HepG2 (cell line): ENCODE data around the gene SLC16A3. TPM values are rescaled to one million over a fixed set of nuclear protein-coding genes. Genes with fewer than 3 reads are reported as not detected.

Source experiments
- ARHGAP35 ChIP-seq: sonication (generic); formaldehyde crosslinking; IDR thresholded peaks from 2 replicates; pipeline ENCODE4 v1.9.0; 2022; ENCODE audit warnings: mild to moderate bottlenecking, inconsistent platforms, moderate library complexity, missing genetic modification reagents, borderline replicate concordance
- ISL2 ChIP-seq: sonication (generic); formaldehyde crosslinking; IDR thresholded peaks from 2 replicates; pipeline ENCODE4 v1.5.0; 2020; ENCODE audit warnings: missing genetic modification reagents
- NFKB2 ChIP-seq: sonication (generic); formaldehyde crosslinking; IDR thresholded peaks from 2 replicates; pipeline ENCODE4 v1.4.0; 2020; ENCODE audit warnings: missing genetic modification reagents, borderline replicate concordance
- NR2F1 ChIP-seq, 2 experiments: fragments of 450-650 bp in 1 of 2; formaldehyde crosslinking in 1 of 2; IDR thresholded peaks; 2 replicates each; pipeline versions ENCODE4 v1.5.0 to v1.6.1; 2016 to 2020; ENCODE audit warnings: mild to moderate bottlenecking in 1 of 2, missing compliant biosample characterization in 1 of 2, missing genetic modification reagents in 1 of 2, moderate library complexity in 1 of 2
- REPIN1 ChIP-seq: sonication (generic); formaldehyde crosslinking; IDR thresholded peaks from 2 replicates; pipeline ENCODE4 v1.8.0; 2022; ENCODE audit warnings: missing genetic modification reagents, low read depth, mild to moderate bottlenecking, borderline replicate concordance
- SNAI1 ChIP-seq: sonication (generic); formaldehyde crosslinking; IDR thresholded peaks from 2 replicates; pipeline ENCODE4 v1.5.0; 2020; ENCODE audit warnings: mild to moderate bottlenecking, missing genetic modification reagents, borderline replicate concordance
- SOX13 ChIP-seq, 3 experiments: fragments of 450-650 bp in 1 of 3; sonication (generic) in 1 of 3; formaldehyde crosslinking in 1 of 3; IDR thresholded peaks in 2 of 3; conservative IDR thresholded peaks in 1 of 3; 2 replicates each; pipeline versions ENCODE4 v1.5.0 to v1.6.1; 2016 to 2020; ENCODE audit warnings: antibody characterized with exemption in 1 of 3, mild to moderate bottlenecking in 1 of 3, missing compliant biosample characterization in 1 of 3, missing genetic modification reagents in 1 of 3, moderate library complexity in 1 of 3
- SOX6 ChIP-seq, 2 experiments: fragments of 450-650 bp in 1 of 2; sonication (generic) in 1 of 2; formaldehyde crosslinking in 1 of 2; IDR thresholded peaks; 2 replicates each; pipeline versions ENCODE4 v1.4.0 to v1.6.1; 2017 to 2020; ENCODE audit warnings: antibody characterized with exemption in 1 of 2, mild to moderate bottlenecking in 1 of 2, missing genetic modification reagents in 1 of 2
- SRSF9 ChIP-seq: fragments of 200-400 bp; formaldehyde crosslinking; IDR thresholded peaks from 2 replicates; pipeline ENCODE4 v1.6.1; 2018; ENCODE audit warnings: borderline replicate concordance, mild to moderate bottlenecking, low read depth, low read length; ENCODE audit not compliant: insufficient read depth, poor library complexity, severe bottlenecking
- U2AF1 ChIP-seq: fragments of 200-400 bp; formaldehyde crosslinking; optimal IDR thresholded peaks from 2 replicates; pipeline ENCODE3; 2017; ENCODE audit warnings: mild to moderate bottlenecking, low read depth, low read length
- ZFAT ChIP-seq: sonication (generic); formaldehyde crosslinking; conservative IDR thresholded peaks from 2 replicates; pipeline ENCODE4 v1.8.1; 2023; ENCODE audit warnings: missing genetic modification reagents, inconsistent platforms
- ZNF256 ChIP-seq: sonication (generic); formaldehyde crosslinking; conservative IDR thresholded peaks from 2 replicates; pipeline ENCODE4 v1.4.0; 2020; ENCODE audit warnings: missing genetic modification reagents
- ZNF34 ChIP-seq: sonication (generic); formaldehyde crosslinking; IDR thresholded peaks from 2 replicates; pipeline ENCODE4 v1.4.0; 2020; ENCODE audit warnings: mild to moderate bottlenecking, missing genetic modification reagents, borderline replicate concordance
- ZNF547 ChIP-seq: sonication (generic); formaldehyde crosslinking; IDR thresholded peaks from 2 replicates; pipeline ENCODE4 v1.5.1; 2020; ENCODE audit warnings: mild to moderate bottlenecking, missing genetic modification reagents
- ZNF577 ChIP-seq: sonication (generic); formaldehyde crosslinking; IDR thresholded peaks from 2 replicates; pipeline ENCODE4 v1.4.0; 2020; ENCODE audit warnings: mild to moderate bottlenecking, low read depth, missing genetic modification reagents, borderline replicate concordance
- ZNF724P ChIP-seq: sonication (generic); formaldehyde crosslinking; IDR thresholded peaks from 2 replicates; pipeline ENCODE4 v1.8.0; 2022; ENCODE audit warnings: missing genetic modification reagents, borderline replicate concordance
- ZNF878 ChIP-seq: sonication (generic); formaldehyde crosslinking; IDR thresholded peaks from 2 replicates; pipeline ENCODE4 v1.8.1; 2023; ENCODE audit warnings: mild to moderate bottlenecking, missing genetic modification reagents, moderate library complexity
- polyA plus RNA-seq, 8 experiments: library from polyadenylated mRNA; depleted of rRNA in 3 of 8; stranded (reverse) in 7 of 8; unstranded in 1 of 8; fragments of >200 nt; fragmentation: Illumina TruSeq in 4 of 8; extraction: Trizol in 4 of 8; gene quantifications; 2 replicates each; pipeline versions ENCODE4 v1.2.1 to v1.2.3, GENCODE V29; 2011 to 2016; ENCODE audit warnings: low read depth in 4 of 8, missing spikeins in 1 of 8, mixed read lengths in 1 of 8; ENCODE audit not compliant: insufficient read depth in 1 of 8
- total RNA-seq, 5 experiments: library from RNA; depleted of rRNA; stranded (reverse); fragments of >200 nt; fragmentation: Illumina TruSeq; extraction: Trizol; gene quantifications; 2 replicates each; pipeline ENCODE4 v1.2.3, GENCODE V29; 2016; ENCODE audit warnings: low read depth in 1 of 5
- TF ChIP-seq, protein P1 (sequence below): fragments of 450-650 bp; IDR thresholded peaks from 2 replicates; pipeline ENCODE4 v1.6.1; 2017; ENCODE audit warnings: mild to moderate bottlenecking
- TF ChIP-seq, protein P2 (sequence below): sonication (generic); formaldehyde crosslinking; IDR thresholded peaks from 2 replicates; pipeline ENCODE4 v1.4.0; 2020; ENCODE audit warnings: mild to moderate bottlenecking, missing genetic modification reagents
- TF ChIP-seq, protein P3 (sequence below): sonication (generic); formaldehyde crosslinking; IDR thresholded peaks from 2 replicates; pipeline ENCODE4 v1.4.0; 2020; ENCODE audit warnings: missing genetic modification reagents
- TF ChIP-seq, protein P4 (sequence below): sonication (generic); formaldehyde crosslinking; IDR thresholded peaks from 2 replicates; pipeline ENCODE4; 2020; ENCODE audit warnings: missing genetic modification reagents, mild to moderate bottlenecking, borderline replicate concordance

The SLC16A3 gene
- total and polyA plus RNA-seq, 2 of the 13 experiments (the other 11 are each of a cell fraction or from before 2014, with no cell fraction given), result 242 to 349 TPM

DNA sequence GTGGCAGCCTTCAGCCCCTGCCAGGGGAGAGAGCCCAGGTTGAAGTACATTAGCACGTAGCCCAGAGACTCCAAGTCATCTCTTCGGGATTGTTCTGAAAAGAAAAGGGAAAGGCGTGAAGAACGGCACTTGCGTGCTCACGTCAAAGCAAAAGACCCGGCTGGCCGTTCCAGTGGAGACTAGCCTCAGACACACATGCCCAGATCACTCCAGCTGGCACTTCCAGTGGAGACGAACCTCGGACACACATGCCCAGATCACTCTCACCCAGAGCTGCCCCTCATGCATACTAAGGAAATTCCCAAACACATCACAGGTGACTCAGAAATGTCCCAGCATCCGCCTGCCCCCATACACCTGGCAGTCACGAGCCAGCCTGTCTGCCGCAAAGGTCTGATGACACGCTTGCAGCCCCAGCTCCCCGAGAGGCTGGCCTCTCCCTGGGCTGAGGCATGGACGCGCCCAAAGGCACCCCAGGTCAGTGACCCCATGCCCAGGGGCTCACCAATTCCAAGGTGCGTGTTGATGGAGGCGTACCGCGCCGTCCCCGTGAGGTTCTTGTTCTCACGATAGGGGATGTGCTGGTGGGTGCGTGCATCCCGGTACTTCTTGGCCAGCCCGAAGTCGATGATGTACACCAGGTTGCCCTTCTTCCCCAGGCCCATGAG lies 23.8 kb downstream of the SLC16A3 start (continued):
- TF ChIP-seq ARHGAP35 (CRISPR knock-in tag) (no peak), SOX13 (IDR thresholded peaks at IDR 0.05) (no peak), SOX13 (CRISPR knock-in tag; conservative IDR thresholded peaks at IDR 0.05 in 1 of 2, IDR thresholded peaks at IDR 0.05 in 1 of 2) (no peak), ZNF724P (CRISPR knock-in tag) (0 out of 2 replicates have a peak, but pooled peaks have one; percentile 49), ZNF256 (no peak), NFKB2 (CRISPR knock-in tag) (0 out of 2 replicates have a peak, but pooled peaks have one; percentile 25), ZNF878 (CRISPR knock-in tag) (no peak), SOX6 (IDR thresholded peaks at IDR 0.05) (no peak), SOX6 (CRISPR knock-in tag; IDR thresholded peaks at IDR 0.05) (no peak), U2AF1 (no peak), ZNF547 (peak; percentile 29; the same call in 1 of the 2 replicates), SNAI1 (no peak), ZNF34 (CRISPR knock-in tag) (no peak), REPIN1 (CRISPR knock-in tag) (no peak), ZFAT (no peak), NR2F1 (CRISPR knock-in tag; IDR thresholded peaks at IDR 0.05) (no peak), ZNF577 (CRISPR knock-in tag) (no peak), ISL2 (CRISPR knock-in tag) (no peak), SRSF9 (no peak)
- TF ChIP-seq, protein P1, sequence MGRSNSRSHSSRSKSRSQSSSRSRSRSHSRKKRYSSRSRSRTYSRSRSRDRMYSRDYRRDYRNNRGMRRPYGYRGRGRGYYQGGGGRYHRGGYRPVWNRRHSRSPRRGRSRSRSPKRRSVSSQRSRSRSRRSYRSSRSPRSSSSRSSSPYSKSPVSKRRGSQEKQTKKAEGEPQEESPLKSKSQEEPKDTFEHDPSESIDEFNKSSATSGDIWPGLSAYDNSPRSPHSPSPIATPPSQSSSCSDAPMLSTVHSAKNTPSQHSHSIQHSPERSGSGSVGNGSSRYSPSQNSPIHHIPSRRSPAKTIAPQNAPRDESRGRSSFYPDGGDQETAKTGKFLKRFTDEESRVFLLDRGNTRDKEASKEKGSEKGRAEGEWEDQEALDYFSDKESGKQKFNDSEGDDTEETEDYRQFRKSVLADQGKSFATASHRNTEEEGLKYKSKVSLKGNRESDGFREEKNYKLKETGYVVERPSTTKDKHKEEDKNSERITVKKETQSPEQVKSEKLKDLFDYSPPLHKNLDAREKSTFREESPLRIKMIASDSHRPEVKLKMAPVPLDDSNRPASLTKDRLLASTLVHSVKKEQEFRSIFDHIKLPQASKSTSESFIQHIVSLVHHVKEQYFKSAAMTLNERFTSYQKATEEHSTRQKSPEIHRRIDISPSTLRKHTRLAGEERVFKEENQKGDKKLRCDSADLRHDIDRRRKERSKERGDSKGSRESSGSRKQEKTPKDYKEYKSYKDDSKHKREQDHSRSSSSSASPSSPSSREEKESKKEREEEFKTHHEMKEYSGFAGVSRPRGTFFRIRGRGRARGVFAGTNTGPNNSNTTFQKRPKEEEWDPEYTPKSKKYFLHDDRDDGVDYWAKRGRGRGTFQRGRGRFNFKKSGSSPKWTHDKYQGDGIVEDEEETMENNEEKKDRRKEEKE, result no peak
- TF ChIP-seq, protein P2, sequence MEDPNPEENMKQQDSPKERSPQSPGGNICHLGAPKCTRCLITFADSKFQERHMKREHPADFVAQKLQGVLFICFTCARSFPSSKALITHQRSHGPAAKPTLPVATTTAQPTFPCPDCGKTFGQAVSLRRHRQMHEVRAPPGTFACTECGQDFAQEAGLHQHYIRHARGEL, result no peak
- TF ChIP-seq, protein P3, sequence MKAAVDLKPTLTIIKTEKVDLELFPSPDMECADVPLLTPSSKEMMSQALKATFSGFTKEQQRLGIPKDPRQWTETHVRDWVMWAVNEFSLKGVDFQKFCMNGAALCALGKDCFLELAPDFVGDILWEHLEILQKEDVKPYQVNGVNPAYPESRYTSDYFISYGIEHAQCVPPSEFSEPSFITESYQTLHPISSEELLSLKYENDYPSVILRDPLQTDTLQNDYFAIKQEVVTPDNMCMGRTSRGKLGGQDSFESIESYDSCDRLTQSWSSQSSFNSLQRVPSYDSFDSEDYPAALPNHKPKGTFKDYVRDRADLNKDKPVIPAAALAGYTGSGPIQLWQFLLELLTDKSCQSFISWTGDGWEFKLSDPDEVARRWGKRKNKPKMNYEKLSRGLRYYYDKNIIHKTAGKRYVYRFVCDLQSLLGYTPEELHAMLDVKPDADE (CRISPR knock-in tag), result no peak
- TF ChIP-seq, protein P4, sequence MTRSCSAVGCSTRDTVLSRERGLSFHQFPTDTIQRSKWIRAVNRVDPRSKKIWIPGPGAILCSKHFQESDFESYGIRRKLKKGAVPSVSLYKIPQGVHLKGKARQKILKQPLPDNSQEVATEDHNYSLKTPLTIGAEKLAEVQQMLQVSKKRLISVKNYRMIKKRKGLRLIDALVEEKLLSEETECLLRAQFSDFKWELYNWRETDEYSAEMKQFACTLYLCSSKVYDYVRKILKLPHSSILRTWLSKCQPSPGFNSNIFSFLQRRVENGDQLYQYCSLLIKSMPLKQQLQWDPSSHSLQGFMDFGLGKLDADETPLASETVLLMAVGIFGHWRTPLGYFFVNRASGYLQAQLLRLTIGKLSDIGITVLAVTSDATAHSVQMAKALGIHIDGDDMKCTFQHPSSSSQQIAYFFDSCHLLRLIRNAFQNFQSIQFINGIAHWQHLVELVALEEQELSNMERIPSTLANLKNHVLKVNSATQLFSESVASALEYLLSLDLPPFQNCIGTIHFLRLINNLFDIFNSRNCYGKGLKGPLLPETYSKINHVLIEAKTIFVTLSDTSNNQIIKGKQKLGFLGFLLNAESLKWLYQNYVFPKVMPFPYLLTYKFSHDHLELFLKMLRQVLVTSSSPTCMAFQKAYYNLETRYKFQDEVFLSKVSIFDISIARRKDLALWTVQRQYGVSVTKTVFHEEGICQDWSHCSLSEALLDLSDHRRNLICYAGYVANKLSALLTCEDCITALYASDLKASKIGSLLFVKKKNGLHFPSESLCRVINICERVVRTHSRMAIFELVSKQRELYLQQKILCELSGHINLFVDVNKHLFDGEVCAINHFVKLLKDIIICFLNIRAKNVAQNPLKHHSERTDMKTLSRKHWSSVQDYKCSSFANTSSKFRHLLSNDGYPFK (CRISPR knock-in tag), result peak; percentile 44
